ENCODE data around the gene APOC3. TPM values are rescaled to one million over a fixed set of nuclear protein-coding genes. Genes with fewer than 3 reads are reported as not detected.

APOC3 gene
- total and polyA plus RNA-seq, 2 experiments from 2014 or later: 2.3 to 2.6 TPM

DNA sequence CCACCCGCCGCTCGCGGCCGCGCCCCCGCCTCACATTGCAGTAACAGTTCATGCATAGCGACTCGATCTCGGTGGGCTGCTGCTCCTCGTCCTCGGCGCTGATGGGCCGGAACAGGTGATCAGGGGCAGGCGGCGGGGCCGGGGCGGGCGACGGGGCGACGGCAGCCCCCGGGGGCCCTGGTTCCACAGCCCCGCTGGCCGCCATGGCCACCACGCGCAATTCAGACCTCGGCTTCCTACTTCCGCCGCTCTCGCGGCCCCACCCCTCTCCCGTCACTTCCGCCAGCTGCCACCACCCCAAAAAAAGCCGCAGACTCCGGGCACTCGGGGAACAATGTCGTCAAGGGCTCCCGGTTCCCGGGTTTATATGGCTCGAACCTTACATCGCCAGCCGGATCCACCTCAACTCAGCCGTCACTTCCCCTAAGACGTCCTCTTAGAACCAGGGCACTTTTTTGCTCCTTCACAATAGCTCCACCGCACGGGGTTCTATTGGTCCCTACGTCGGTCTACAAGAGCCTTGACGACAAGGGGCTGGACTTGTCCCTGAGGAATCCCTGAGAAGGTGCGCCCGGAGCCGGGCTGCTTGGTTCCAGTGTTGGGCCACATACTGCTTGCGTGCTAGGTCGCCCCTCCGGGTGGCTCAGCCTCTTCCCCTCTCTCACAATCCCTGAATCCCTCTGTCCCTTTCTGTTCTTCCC is 41.8 kb upstream of the APOC3 start, which contains the start of gene ZPR1:
Gene ZPR1, minus strand, starts transcription at position 238 of the 701 bp plus-strand sequence. Its CDS starts 33 bp downstream, at position 205.
- H3K4me1 ChIP-seq (ENCODE audit: low read depth): peaks cover 3% of the 10 kb centered on the region
- H3K9me3 ChIP-seq (ENCODE audit: low read depth): no peaks in the 10 kb centered on the region
- peak; percentile 71 to 82 for DNase-seq (ENCODE audit: low read depth in 1 of 2, low spot score in 1 of 2)
- H3K36me3 ChIP-seq: peaks cover 25% of the 10 kb centered on the region
- H3K4me3 ChIP-seq: peak within 1 kb of the TSS; percentile 82
- H3K27me3 ChIP-seq: peaks cover 8% of the 10 kb centered on the region
- TF ChIP-seq, protein P1, sequence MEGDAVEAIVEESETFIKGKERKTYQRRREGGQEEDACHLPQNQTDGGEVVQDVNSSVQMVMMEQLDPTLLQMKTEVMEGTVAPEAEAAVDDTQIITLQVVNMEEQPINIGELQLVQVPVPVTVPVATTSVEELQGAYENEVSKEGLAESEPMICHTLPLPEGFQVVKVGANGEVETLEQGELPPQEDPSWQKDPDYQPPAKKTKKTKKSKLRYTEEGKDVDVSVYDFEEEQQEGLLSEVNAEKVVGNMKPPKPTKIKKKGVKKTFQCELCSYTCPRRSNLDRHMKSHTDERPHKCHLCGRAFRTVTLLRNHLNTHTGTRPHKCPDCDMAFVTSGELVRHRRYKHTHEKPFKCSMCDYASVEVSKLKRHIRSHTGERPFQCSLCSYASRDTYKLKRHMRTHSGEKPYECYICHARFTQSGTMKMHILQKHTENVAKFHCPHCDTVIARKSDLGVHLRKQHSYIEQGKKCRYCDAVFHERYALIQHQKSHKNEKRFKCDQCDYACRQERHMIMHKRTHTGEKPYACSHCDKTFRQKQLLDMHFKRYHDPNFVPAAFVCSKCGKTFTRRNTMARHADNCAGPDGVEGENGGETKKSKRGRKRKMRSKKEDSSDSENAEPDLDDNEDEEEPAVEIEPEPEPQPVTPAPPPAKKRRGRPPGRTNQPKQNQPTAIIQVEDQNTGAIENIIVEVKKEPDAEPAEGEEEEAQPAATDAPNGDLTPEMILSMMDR (IDR thresholded peaks at IDR 0.05; ENCODE audit: low read depth, low read length): no peak
- H3K27ac ChIP-seq: peak within 1 kb of the TSS; percentile 73

DNA sequence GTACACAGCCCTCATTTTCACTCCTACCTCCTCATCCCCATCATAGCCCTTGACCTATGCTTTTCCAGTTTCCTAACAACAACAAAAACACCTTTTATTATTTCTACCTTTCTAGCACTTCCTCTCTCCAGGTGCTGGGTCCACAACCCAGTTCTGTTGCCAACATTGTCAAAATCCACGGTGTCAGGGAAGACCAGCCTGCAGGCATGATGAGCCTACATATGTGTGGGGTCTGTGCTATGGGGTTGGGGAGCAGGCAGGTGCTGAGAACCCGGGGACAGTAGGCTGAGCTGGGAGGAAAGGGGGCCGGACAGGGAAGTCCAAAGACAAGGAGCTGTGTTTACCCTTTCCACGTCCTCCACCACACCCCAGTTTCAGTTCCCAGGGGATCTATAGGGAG is 41.2 kb upstream of the APOC3 start:
- H3K4me1 ChIP-seq (ENCODE audit: low read depth): peaks cover 3% of the 10 kb centered on the region
- H3K9me3 ChIP-seq (ENCODE audit: low read depth): no peaks in the 10 kb centered on the region
- peaks cover 19% of the 10 kb centered on the region for H3K36me3 ChIP-seq
- DNase-seq (ENCODE audit: low read depth in 1 of 2, low spot score in 1 of 2): no peak
- H3K27me3 ChIP-seq: peaks cover 8% of the 10 kb centered on the region
- no peak overlapping the region for H3K27ac ChIP-seq
- TF ChIP-seq, protein P1 (IDR thresholded peaks at IDR 0.05; ENCODE audit: low read depth, low read length): no peak
- H3K4me3 ChIP-seq: peak overlapping the region; percentile 82

DNA sequence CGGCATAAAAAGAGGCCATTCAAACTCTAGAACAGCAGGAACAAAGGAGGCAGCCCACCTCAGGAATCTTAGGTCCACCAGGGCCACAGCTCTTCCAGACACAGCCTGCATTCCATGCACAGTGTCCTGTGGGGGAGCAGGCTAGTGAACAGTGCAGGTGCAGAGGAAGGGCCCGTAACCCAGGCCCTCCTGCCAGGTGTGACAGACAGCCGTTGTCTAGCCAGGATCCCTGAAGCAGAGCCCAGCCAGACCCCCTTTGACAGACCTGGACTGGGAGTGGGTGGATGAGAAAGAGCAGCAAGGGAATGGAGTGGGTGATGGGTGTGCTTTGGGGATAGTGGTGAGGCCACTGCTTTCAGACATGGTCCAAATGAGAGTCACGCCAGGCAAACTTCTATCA is 40.7 kb upstream of the APOC3 start:
- Histone ChIP-seq H3K36me3 (peaks cover 19% of the 10 kb centered on the region), H3K9me3 (ENCODE audit: low read depth) (no peaks in the 10 kb centered on the region), H3K4me3 (no peak overlapping the region), H3K27me3 (peaks cover 8% of the 10 kb centered on the region), H3K4me1 (ENCODE audit: low read depth) (peaks cover 3% of the 10 kb centered on the region), H3K27ac (no peak overlapping the region)
- no peak for DNase-seq (ENCODE audit: low read depth in 1 of 2, low spot score in 1 of 2)
- TF ChIP-seq, protein P1 (IDR thresholded peaks at IDR 0.05; ENCODE audit: low read depth, low read length): no peak

DNA sequence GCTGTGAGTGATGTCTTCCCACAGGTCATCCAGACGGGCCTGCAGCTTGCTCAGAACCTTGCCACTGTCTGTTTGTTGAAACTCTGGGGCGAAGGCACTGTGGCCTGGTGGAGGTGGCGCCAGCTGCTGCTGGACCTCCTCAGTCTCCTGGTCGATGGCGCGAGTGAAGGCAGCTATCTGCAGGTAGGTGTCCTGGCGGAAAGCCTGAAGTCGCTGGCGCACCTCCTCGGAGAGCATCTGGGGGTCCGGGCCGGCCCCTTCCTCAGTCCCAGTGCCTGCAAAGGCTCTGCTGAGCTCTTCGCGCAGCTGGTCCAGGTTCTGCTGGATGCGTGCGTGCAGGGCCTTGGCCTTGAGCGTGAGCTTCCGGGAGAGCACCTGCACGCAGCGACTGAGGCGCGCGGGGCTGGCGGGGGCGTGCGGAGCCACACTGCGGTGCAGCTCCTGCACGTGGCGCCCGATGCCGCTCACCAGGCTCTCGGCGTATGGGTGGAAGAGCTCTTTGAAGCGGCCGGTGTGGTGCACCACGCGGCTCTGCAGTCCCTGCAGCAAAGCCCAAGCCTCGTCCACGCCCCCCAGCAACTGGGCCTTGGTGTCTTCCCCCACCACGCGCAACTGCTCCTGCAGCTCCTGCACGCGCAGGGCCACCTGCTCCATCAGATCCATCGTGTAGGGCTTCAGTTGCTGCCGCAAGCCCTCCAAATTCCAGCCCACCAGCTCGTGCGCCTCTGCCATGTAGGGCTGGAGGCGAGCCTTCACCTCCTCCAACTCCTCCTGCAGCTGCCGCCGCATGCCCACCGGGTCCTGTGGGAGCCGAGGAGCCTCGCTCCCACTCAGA is 39.3 kb upstream of the APOC3 start:
- Histone ChIP-seq H3K9me3 (ENCODE audit: low read depth) (no peaks in the 10 kb centered on the region), H3K27ac (no peak overlapping the region), H3K36me3 (peaks cover 11% of the 10 kb centered on the region), H3K4me1 (ENCODE audit: low read depth) (peaks cover 3% of the 10 kb centered on the region), H3K4me3 (no peak overlapping the region), H3K27me3 (peaks cover 8% of the 10 kb centered on the region)
- TF ChIP-seq, protein P1 (IDR thresholded peaks at IDR 0.05; ENCODE audit: low read depth, low read length): no peak
- no peak for DNase-seq (ENCODE audit: low read depth in 1 of 2, low spot score in 1 of 2)

DNA sequence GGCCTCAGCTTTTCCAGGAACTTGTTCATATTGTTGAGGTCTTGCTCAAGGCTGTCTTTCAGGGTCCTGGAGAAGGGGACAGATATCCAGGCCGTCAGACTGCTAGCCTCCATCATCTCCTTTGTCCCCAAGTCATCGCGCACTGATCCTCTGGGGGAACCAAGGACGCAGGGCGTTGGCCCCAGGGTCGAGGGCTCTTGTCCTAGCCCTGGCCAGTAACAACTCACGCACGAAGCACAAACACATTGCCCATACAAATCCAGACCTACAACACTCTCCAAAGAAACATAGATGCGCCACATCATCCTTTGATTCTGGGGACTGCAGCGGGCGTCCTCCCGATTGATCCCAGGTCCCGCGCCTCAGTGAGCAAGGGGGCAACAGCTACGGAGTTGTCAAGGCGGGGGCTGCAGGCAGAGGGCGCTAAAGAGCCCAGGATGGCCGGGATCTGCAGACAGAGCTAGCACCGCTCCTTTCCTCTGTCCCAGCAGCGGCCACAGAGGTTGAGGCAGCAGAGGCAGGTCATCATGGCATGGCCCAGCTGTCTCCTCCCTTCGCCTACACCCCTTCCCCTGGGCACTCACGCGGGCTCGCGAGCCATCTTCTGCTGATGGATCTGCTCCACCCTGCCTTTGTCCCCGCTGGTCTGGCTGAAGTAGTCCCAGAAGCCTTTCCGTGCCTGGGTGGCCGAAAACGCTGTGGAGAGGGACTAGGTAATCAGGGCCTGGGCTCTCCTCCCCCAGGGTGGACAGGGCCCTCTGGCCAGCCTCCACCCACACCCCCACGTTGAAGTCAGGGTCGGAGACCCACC is 38.5 kb upstream of the APOC3 start:
- no peaks in the 10 kb centered on the region for H3K9me3 ChIP-seq (ENCODE audit: low read depth)

More for the DNA sequence above, 38.5 kb upstream of the APOC3 start:
- Histone ChIP-seq H3K4me1 (ENCODE audit: low read depth) (peaks cover 3% of the 10 kb centered on the region), H3K27ac (no peak overlapping the region), H3K27me3 (peaks cover 8% of the 10 kb centered on the region), H3K4me3 (no peak overlapping the region), H3K36me3 (peaks cover 3% of the 10 kb centered on the region)
- peak; percentile 77 to 85 for DNase-seq (ENCODE audit: low read depth in 1 of 2, low spot score in 1 of 2)
- TF ChIP-seq, protein P1 (IDR thresholded peaks at IDR 0.05; ENCODE audit: low read depth, low read length): peak; percentile 94
